H4 (cell line): ENCODE data around the gene AEBP1. TPM values are rescaled to one million over a fixed set of nuclear protein-coding genes. Genes with fewer than 3 reads are reported as not detected.

ENCODE experiments used
- DNase-seq: peaks from one replicate; pipeline ENCODE4 v3.0.0-alpha.2; 2015; ENCODE audit warnings: low spot score
- total RNA-seq: library from RNA; depleted of rRNA; stranded (reverse); fragments of >200 nt; shearing (Covaris generic); gene quantifications from 2 replicates; pipeline ENCODE4 v1.2.3, GENCODE V29; 2014; rRNA removed

AEBP1 gene
- total RNA-seq, result 0.06 TPM in 1 of 2 replicates, not detected in the other

GRCh38 chr7:44103923-44104859 is at the start of gene AEBP1:
Gene AEBP1, plus strand, starts transcription at chr7:44104345. Its CDS starts 321 bp downstream, at chr7:44104666.
- DNase-seq, result no peak

GRCh38 chr7:44056681-44057080 is 47.5 kb upstream of the AEBP1 start:
- no peak for DNase-seq

- no peak for DNase-seq
Measured at GRCh38 chr7:44057181-44057848, 46.8 kb upstream of the AEBP1 start.

DNA sequence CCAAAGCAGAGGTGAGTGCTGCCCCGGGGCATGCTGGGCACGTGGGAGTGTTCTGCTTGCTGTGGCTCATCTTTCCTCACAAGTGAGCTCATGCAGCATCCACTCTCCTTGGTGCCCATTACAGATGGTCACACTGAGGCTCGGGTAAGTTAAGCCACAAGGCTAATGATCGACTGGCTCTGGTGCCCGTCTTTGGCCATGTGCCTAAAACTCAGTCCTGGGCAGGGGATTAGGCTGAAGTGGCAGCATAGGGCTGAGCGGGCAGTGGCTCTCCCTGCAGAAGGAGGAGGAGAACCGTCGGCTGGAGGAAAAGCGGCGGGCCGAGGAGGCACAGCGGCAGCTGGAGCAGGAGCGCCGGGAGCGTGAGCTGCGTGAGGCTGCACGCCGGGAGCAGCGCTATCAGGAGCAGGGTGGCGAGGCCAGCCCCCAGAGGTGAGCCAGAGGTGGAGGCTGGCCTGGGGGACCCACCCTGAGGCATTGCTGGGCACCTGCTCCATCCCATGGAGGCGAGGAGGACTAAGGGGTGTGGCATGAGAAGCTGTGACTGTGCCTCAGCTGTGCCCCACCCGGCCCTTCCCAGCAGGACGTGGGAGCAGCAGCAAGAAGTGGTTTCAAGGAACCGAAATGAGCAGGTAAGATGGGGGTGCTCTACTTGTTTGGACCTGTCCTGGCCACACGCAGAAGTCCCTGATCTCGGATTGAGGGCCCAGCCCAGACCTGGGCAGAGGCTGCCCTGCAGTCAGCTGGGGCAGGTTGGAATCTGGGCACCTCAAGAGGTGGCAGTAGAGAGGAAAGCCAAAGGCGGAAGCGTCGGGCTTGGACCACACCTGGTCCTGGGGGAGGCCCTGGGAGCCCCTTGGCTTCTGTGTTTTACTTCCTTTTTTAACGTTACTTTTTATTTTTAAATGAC is 46.0 kb upstream of the AEBP1 start:
- no peak for DNase-seq

- DNase-seq, result no peak
Measured at GRCh38 chr7:44058759-44059218, 45.4 kb upstream of the AEBP1 start.

GRCh38 chr7:44059219-44060090 is 44.7 kb upstream of the AEBP1 start:
- DNase-seq, result no peak

- DNase-seq, result no peak
Measured at GRCh38 chr7:44060091-44060947, 43.8 kb upstream of the AEBP1 start.

- no peak for DNase-seq
Measured at GRCh38 chr7:44060948-44061644, 43.0 kb upstream of the AEBP1 start.

- DNase-seq, result no peak
Measured at GRCh38 chr7:44061645-44062179, 42.4 kb upstream of the AEBP1 start.

GRCh38 chr7:44062180-44062902 is 41.8 kb upstream of the AEBP1 start:
- no peak for DNase-seq

DNA sequence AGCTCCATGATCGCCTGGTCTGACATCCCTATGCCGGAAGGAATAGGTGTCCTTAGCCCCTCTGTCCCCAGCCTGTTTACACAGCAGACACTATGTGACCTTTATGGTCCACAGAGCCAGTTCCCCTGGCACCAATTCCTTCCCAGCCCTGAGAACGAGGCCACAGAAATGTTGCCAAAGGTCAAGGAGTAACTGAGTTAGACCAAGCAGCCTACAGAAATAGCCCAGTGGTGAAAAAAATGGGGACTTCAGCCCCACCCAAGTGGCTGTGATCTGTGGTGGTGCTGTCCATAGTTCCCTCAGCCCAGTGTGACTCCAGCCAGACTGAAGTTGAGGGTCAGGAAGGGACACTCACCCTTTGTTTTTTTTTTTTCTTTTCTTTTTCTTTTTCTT is 41.2 kb upstream of the AEBP1 start:
- no peak for DNase-seq

GRCh38 chr7:44063547-44063893 is 40.6 kb upstream of the AEBP1 start:
- DNase-seq, result no peak

GRCh38 chr7:44063894-44064651 is 40.1 kb upstream of the AEBP1 start:
- DNase-seq, result no peak

GRCh38 chr7:44064791-44065430 is 39.2 kb upstream of the AEBP1 start:
- DNase-seq, result no peak

- no peak for DNase-seq
Measured at GRCh38 chr7:44065431-44066110, 38.6 kb upstream of the AEBP1 start, which contains the start of gene PGAM2. Gene PGAM2, minus strand, starts transcription at chr7:44065567. Its CDS starts 38 bp downstream, at chr7:44065529.

DNA sequence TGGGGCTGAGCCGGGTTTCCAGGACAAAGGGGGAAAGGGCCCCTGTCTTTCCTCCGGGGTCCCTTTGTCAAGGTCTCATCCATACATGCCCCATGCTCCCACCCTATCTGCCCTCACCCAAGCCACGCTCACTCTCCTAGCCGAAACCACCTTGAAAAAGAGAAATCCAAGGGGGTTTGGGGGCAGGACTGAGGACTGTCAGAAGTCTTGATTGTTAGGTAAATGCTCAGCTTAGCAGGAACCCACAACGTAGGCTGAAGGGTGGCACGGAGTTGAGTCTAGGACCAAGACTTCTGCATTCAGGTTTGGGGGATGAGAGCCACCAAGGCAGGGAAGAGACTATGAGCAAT is 38.1 kb upstream of the AEBP1 start:
- no peak for DNase-seq
